ENCODE measurements around the gene TMEM147. TPM values are rescaled to one million over a fixed set of nuclear protein-coding genes. Genes with fewer than 3 reads are reported as not detected.

TMEM147 gene
- total RNA-seq, 1 donor from 2014 or later: 99.7 TPM

- DNase-seq (ENCODE audit: low spot score in 2 of 2): no peak
- intact Hi-C loops (cut with DNase I): no loop called here
- H3K27me3 ChIP-seq: no peaks in the 10 kb centered on the region
Measured at GRCh38 chr19:35534803-35535480, 10.5 kb upstream of the TMEM147 start.

DNA sequence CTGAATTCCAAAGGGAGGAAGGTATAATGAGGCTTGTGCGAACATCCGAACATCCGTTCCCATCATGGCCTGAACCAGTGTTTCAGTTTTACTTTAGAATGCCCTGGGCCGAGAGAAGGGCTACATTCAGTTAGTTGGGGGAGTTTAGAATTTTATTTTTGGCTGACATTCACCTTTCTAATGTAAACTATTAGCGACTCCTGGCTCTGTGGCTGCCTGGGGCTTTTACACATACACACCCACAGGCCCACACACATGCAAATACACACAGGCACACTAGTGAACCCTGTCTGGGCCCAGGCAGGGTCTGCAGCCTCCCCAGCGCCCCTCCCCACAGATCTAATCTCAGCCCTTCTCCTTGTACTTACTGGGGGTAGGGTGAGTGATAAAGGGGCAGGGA is 6.1 kb upstream of the TMEM147 start:
- DNase-seq (ENCODE audit: low spot score in 2 of 2): no peak
- Histone ChIP-seq H3K27me3 (no peaks in the 10 kb centered on the region), H3K36me3 (no peaks in the 10 kb centered on the region), H3K4me1 (peaks cover 0 to under 1% of the 10 kb centered on the region in 2 donors), H3K9me3 (no peaks in the 10 kb centered on the region), H3K4me3 (no peak overlapping the region), H3K27ac (no peak overlapping the region)
- TF ChIP-seq CTCF (IDR thresholded peaks at IDR 0.05): no peak
- intact Hi-C loops (cut with DNase I): no loop called here

More at GRCh38 chr19:35534803-35535480, 10.5 kb upstream of the TMEM147 start:
- Histone ChIP-seq H3K27ac (no peak overlapping the region), H3K4me1 (no peaks in the 10 kb centered on the region), H3K4me3 (no peak overlapping the region), H3K36me3 (no peaks in the 10 kb centered on the region), H3K9me3 (no peaks in the 10 kb centered on the region)
- no peak for TF ChIP-seq CTCF (IDR thresholded peaks at IDR 0.05)

- H3K27ac ChIP-seq: no peak overlapping the region
- H3K4me1 ChIP-seq: peaks cover 0 to 5% of the 10 kb centered on the region in 2 donors
- H3K9me3 ChIP-seq: no peaks in the 10 kb centered on the region
- intact Hi-C loops (cut with DNase I): loop anchor here (10.0 kb wide), 1 partner anchor 865 kb away; the partner anchor contains the start of genes SCGB2B2 and ZNF302
- H3K36me3 ChIP-seq: no peaks in the 10 kb centered on the region
- no peak for TF ChIP-seq CTCF (IDR thresholded peaks at IDR 0.05)
- H3K4me3 ChIP-seq: no peak overlapping the region
- no peaks in the 10 kb centered on the region for H3K27me3 ChIP-seq
- no peak for DNase-seq (ENCODE audit: low spot score in 2 of 2)
Measured at GRCh38 chr19:35539850-35540249, 5.6 kb upstream of the TMEM147 start.

DNA sequence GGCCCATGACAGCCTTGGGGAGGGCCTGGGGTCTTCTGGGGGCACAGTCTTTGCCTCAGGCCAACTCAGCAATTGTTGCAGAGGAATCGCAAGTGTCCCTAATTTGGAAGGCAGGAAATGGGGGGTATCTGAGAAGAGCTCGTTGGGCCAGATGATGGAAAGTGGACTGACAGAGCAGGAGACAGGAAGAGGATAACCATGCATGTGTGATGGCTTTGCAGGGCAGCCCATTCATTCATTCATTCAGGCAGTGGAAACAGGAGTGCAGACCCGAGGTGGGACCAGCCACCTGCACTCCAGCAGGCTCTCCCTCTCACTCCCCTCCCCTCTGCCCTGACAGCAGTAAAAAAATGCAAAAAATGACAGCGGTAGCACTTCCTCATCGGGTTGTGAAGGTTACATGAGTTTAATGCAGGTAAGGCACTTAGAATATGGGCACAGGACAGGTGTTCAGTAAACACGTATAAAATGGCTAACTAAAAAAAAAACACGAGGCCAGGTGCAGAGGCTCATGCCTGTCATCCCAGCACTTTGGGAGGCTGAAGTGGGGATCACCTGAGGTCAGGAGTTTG is 5.0 kb upstream of the TMEM147 start:
- Histone ChIP-seq H3K27ac (no peak overlapping the region), H3K9me3 (no peaks in the 10 kb centered on the region), H3K36me3 (no peaks in the 10 kb centered on the region), H3K27me3 (no peaks in the 10 kb centered on the region), H3K4me1 (peaks cover 0 to 5% of the 10 kb centered on the region in 2 donors), H3K4me3 (no peak overlapping the region)
- intact Hi-C loops (cut with DNase I): loop anchor here (10.0 kb wide), 1 partner anchor 866 kb away; the partner anchor contains the start of genes SCGB2B2 and ZNF302
- TF ChIP-seq CTCF (IDR thresholded peaks at IDR 0.05): no peak
- DNase-seq (ENCODE audit: low spot score in 2 of 2): no peak

DNA sequence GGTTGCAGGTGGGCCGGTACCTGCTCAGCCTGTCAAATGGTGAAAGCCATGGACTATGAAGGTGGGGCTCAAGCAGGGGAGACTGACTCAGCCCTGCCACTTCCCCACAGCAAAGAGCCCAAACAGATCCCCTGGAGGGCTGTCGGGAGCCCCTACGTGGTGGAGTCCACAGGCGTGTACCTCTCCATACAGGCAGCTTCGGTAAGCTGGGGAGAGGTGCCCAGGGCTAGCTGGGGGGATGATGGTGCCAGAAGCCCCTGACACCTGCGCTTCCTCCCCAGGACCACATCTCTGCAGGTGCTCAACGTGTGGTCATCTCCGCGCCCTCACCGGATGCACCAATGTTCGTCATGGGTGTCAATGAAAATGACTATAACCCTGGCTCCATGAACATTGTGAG is 3.2 kb upstream of the TMEM147 start:
- Histone ChIP-seq H3K27ac (no peak overlapping the region), H3K4me3 (no peak overlapping the region), H3K9me3 (no peaks in the 10 kb centered on the region), H3K36me3 (peaks cover 0 to 2% of the 10 kb centered on the region in 2 donors), H3K4me1 (peaks cover 0 to 15% of the 10 kb centered on the region in 2 donors), H3K27me3 (no peaks in the 10 kb centered on the region)
- TF ChIP-seq CTCF (IDR thresholded peaks at IDR 0.05): no peak
- intact Hi-C loops (cut with DNase I): loop anchor here (10.0 kb wide), 1 partner anchor 867 kb away; the partner anchor contains the start of genes SCGB2B2 and ZNF302
- no peak for DNase-seq (ENCODE audit: low spot score in 2 of 2)

All from ascending aorta (tissue), 2 donors.